ENCODE data around the gene ANXA4.

- TF ChIP-seq CTCF (IDR thresholded peaks at IDR 0.05): no peak
- no peak for TF ChIP-seq POLR2A (IDR thresholded peaks at IDR 0.05)
These were observed 28.3 kb downstream of the ANXA4 start for GRCh38 chr2:69770193-69770702.

All from tibial nerve (tissue), 3 donors.